PFSK-1 (cell line): ENCODE data around the gene MXI1.

ENCODE experiments used
- POLR2AphosphoS5 ChIP-seq: IDR thresholded peaks from 2 replicates; pipeline ENCODE4 v1.6.1; 2012; ENCODE audit warnings: low read depth, mild to moderate bottlenecking, control low read depth, low read length, moderate library complexity
- SIN3A ChIP-seq: IDR thresholded peaks from 2 replicates; pipeline ENCODE4 v1.6.1; 2012; ENCODE audit warnings: mild to moderate bottlenecking, low read length, moderate library complexity, borderline replicate concordance; ENCODE audit not compliant: insufficient read depth

- TF ChIP-seq POLR2AphosphoS5 = no peak
- no peak for TF ChIP-seq SIN3A
Observed at GRCh38 chr10:110226926-110227641, 19.7 kb downstream of the MXI1 start.
